KMS-11 (cell line): ENCODE results near the gene ALKBH3.

Experiments used
- H2AFZ ChIP-seq: fragments of 200-600 bp; sonication (generic); 2 replicates; pipeline ENCODE4 v1.6.1; 2016; ENCODE audit warnings: antibody characterized with exemption, mixed run types, low read depth
- H3K27ac ChIP-seq: fragments of 200-600 bp; sonication (generic); 2 replicates; pipeline ENCODE4 v1.6.1; 2016; ENCODE audit warnings: mild to moderate bottlenecking, mixed run types
- H3K27me3 ChIP-seq: fragments of 200-600 bp; sonication (generic); 2 replicates; pipeline ENCODE4 v1.6.1; 2017; ENCODE audit warnings: mild to moderate bottlenecking, low read depth, mixed run types, moderate library complexity; ENCODE audit not compliant: insufficient read depth
- H3K36me3 ChIP-seq: fragments of 200-600 bp; sonication (generic); 2 replicates; pipeline ENCODE4 v1.6.1; 2017; ENCODE audit warnings: mild to moderate bottlenecking, mixed run types; ENCODE audit not compliant: insufficient read depth
- H3K4me1 ChIP-seq: fragments of 200-600 bp; sonication (generic); 2 replicates; pipeline ENCODE4 v1.6.1; 2016; ENCODE audit warnings: mild to moderate bottlenecking, low read depth, mixed run types; ENCODE audit not compliant: poor library complexity, severe bottlenecking
- H3K4me2 ChIP-seq: fragments of 200-600 bp; sonication (generic); 2 replicates; pipeline ENCODE4 v1.7.0; 2016; ENCODE audit warnings: mild to moderate bottlenecking, mixed run types
- H3K4me3 ChIP-seq: fragments of 200-600 bp; sonication (generic); IDR thresholded peaks from 2 replicates; pipeline ENCODE4 v1.6.1; 2017; ENCODE audit warnings: low read depth, low read length, mixed read lengths; ENCODE audit not compliant: insufficient read depth
- H3K79me2 ChIP-seq: fragments of 200-600 bp; sonication (generic); 2 replicates; pipeline ENCODE4 v1.6.1; 2016; ENCODE audit warnings: low read depth, mixed run types; ENCODE audit not compliant: insufficient read depth
- H3K9ac ChIP-seq: fragments of 200-600 bp; sonication (generic); 2 replicates; pipeline ENCODE4 v1.6.1; 2016; ENCODE audit warnings: mild to moderate bottlenecking, mixed run types
- H4K20me1 ChIP-seq: fragments of 200-600 bp; sonication (generic); 2 replicates; pipeline ENCODE4 v1.6.1; 2016; ENCODE audit warnings: mild to moderate bottlenecking, mixed run types; ENCODE audit not compliant: insufficient read depth
- CTCF ChIP-seq: fragments of 200-600 bp; sonication (generic); conservative IDR thresholded peaks from 2 replicates; pipeline ENCODE4 v1.6.1; 2017; ENCODE audit warnings: low read depth, mild to moderate bottlenecking, antibody characterized with exemption, low read length, moderate library complexity, mixed read lengths

ALKBH3 gene

GRCh38 chr11:43962383-43963278 is 82.0 kb downstream of the ALKBH3 start:
- Histone ChIP-seq H3K27me3 (no peaks in the 10 kb centered on the region), H3K4me1 (no peaks in the 10 kb centered on the region), H2AFZ (no peak overlapping the region), H3K27ac (no peak overlapping the region), H4K20me1 (no peaks in the 10 kb centered on the region), H3K79me2 (no peaks in the 10 kb centered on the region), H3K9ac (no peak overlapping the region), H3K36me3 (no peaks in the 10 kb centered on the region), H3K4me2 (no peak overlapping the region), H3K4me3 (no peak overlapping the region)
- no peak for TF ChIP-seq CTCF

GRCh38 chr11:43963279-43963620 is 82.6 kb downstream of the ALKBH3 start:
- TF ChIP-seq CTCF, result no peak
- Histone ChIP-seq H3K27ac (no peak overlapping the region), H4K20me1 (no peaks in the 10 kb centered on the region), H3K27me3 (no peaks in the 10 kb centered on the region), H3K79me2 (no peaks in the 10 kb centered on the region), H2AFZ (no peak overlapping the region), H3K4me3 (no peak overlapping the region), H3K4me1 (no peaks in the 10 kb centered on the region), H3K4me2 (no peak overlapping the region), H3K36me3 (no peaks in the 10 kb centered on the region), H3K9ac (no peak overlapping the region)

- no peaks in the 10 kb centered on the region for H3K27me3 ChIP-seq
- no peak for TF ChIP-seq CTCF
- H3K36me3 ChIP-seq, result no peaks in the 10 kb centered on the region
- H3K4me3 ChIP-seq, result no peak overlapping the region
- H3K79me2 ChIP-seq, result no peaks in the 10 kb centered on the region
- H2AFZ ChIP-seq, result no peak overlapping the region
- H3K9ac ChIP-seq, result no peak overlapping the region
- no peak overlapping the region for H3K27ac ChIP-seq
- no peaks in the 10 kb centered on the region for H3K4me1 ChIP-seq
- no peaks in the 10 kb centered on the region for H4K20me1 ChIP-seq
- H3K4me2 ChIP-seq, result no peak overlapping the region
Measured at GRCh38 chr11:43967661-43968060, 87.0 kb downstream of the ALKBH3 start.

- H3K4me1 ChIP-seq, result no peaks in the 10 kb centered on the region
- no peak overlapping the region for H3K9ac ChIP-seq
- no peaks in the 10 kb centered on the region for H4K20me1 ChIP-seq
- H3K36me3 ChIP-seq, result no peaks in the 10 kb centered on the region
- H3K27me3 ChIP-seq, result no peaks in the 10 kb centered on the region
- no peaks in the 10 kb centered on the region for H3K79me2 ChIP-seq
- H3K27ac ChIP-seq, result no peak overlapping the region
- H3K4me2 ChIP-seq, result no peak overlapping the region
- no peak overlapping the region for H3K4me3 ChIP-seq
- no peak for TF ChIP-seq CTCF
- no peak overlapping the region for H2AFZ ChIP-seq
Measured at GRCh38 chr11:43968719-43969118, 88.1 kb downstream of the ALKBH3 start.
